Left lobe of liver (tissue), 2 donors: Measurements from ENCODE around the gene PARVA. TPM values are rescaled to one million over a fixed set of nuclear protein-coding genes. Genes with fewer than 3 reads are reported as not detected.
"Not testable (repeated sequence)": the region's sequence is repeated elsewhere in the genome, so short reads cannot be mapped to it uniquely, and the experiment has no call there.

Source experiments
- ATAC-seq: fragments of 200-7000 bp; cut with Tn5 transposase; one replicate; pipeline ENCODE4 v1.9.1; 2020; ENCODE audit warnings: mild to moderate bottlenecking, moderate library complexity
- DNase-seq: peaks from one replicate; pipeline ENCODE4 v3.0.0-alpha.2; 2020; ENCODE audit warnings: low spot score
- total RNA-seq: library from RNA; stranded (reverse); gene quantifications from one replicate; pipeline ENCODE4 v1.2.1, GENCODE V29; 2021
- donor health status: DM: no; HTN: no; CAD: no; lungs with moderate emphysema.
- donor health status: DM: no; HTN: yes; CAD: no.

The PARVA gene
- total RNA-seq, 1 donor from 2014 or later = 22.4 TPM

DNA sequence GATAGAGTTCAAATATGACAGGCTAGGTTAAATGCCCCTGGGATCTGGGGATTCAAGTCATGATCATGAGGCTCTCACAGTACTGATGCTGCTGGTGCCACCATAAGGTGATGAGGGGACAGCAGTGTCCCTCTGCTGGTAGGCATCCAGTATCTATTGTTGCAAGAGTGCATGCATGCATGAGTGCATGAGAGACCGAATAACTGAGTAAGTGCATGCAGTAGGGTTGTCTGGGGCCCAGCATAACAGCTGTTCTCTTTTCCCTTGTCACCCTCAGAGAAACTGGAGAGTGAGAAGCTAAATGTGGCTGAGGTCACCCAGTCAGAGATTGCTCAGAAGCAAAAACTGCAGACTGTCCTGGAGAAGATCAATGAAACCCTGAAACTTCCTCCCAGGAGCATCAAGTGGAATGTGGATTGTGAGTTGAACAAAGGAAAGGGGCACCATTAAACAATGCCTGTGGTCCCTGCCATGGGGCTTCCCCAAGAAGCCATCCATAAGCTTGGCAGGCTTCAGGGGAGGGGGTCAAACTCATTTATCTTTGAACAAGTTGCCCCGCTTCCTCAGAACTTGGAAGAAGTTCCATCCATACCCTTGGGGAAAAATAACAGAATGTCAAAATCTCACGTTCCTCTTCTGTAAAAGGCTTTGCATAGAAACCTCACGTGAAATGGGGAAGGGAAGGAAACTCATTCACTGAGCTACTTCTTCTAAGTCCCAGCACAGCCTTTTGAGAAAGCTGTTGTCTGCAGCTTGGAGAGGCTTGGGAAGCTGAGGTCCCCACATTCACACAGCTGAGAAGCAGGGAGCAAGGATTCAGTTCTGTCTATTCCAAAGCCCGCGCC, 119.0 kb downstream of the PARVA start:
- DNase-seq = no peak
- peak; percentile 63 for ATAC-seq

DNA sequence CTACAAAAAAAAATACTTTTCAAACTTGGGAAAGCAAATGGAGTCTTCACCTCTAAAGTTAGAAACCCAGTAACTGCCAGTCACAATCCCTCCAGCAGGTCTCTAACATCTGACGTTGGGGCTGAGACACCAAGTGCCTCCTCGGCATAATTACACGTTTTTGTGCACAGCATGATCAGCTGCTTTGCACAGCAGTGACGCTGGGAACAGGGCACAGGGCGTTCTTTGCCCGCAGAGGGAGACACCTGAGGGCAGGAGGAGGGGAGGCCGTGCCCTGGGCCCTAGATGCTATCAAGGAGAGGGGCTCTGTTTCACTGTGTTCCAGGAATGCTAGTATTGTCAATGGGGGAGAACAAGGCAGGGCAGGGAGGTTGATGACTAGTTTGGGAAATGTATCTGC, 120.1 kb downstream of the PARVA start:
- no peak for DNase-seq
- ATAC-seq = no peak

DNA sequence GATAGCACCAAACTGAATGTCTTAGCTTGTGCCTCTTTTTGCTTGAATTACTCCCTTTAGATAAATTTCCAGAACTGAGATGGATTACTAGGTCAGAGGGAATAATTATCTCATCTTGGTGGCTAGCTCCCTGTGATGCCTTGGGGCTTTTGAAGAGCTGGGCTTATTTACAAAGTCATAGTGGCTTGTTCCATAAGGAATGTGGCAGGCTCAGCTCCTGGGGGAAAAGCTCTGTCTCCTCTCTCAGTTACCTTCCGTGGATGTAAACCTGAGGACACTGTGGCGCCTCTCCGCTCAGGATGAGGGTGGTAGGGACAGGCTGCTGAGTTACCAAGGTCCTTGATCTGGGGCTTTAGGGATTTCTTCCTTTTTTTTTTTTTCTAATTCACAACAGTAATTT, 121.7 kb downstream of the PARVA start:
- DNase-seq = no peak
- no peak for ATAC-seq

DNA sequence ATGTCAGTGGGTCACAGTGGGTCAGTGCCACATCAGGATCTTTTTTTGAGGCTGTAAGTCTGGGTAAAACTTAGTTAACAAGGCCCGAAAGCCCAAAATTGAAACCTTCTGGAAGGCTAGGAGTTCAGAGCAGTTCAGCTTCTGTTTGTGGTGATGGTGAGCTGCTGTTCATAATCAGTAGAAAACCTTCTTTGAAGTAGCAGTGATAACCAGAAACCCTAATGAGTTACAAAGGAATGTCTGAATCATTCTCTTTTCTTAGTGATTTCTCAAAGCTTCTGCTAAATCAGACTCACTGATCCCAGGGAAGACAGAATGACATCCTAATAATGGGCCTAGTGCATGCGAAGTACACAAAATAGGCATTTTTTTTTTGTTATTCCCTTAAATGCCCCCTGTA, 124.7 kb downstream of the PARVA start:
- ATAC-seq (no peak), DNase-seq (no peak)

DNA sequence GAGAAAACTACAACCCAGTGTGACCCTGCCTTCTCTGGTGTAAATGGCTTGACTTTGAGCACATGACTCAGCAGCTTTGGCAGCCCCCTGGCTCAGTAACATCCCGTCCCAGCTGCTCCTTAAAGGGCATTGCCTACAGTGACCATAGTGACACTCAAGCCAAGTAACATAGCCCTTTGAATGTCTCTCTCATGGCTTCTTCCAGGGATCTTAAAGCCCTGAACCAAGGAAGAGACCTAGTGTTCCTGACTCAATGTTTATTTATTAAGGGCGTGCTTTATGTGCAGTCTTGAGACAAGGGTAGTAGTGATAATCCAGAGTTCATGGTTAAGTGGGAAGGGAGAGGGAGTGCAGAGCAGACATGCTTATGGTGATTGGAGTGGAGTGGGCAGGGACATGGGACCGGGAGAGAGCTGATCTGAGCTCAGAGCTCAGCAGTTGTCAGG, 125.7 kb downstream of the PARVA start:
- no peak for ATAC-seq
- no peak for DNase-seq

DNA sequence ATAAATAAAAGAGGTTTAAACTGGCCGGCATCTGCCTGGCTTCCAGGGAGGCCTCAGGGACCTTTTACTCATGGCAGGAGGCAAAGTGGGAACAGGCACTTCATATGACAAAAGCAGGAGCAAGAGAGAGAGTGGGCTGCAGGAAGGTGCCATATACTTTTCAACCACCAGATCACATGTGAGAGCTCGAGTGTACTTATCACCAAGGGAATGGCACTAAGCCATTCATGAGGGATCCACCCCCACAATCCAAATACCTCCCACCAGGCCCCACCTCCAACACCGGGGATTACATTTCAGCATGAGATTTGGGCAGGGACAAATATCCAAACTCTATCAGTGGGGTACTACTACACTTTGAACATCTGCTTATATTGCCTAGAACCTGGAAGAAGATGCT, 126.5 kb downstream of the PARVA start:
- ATAC-seq = no peak
- DNase-seq = no peak

DNA sequence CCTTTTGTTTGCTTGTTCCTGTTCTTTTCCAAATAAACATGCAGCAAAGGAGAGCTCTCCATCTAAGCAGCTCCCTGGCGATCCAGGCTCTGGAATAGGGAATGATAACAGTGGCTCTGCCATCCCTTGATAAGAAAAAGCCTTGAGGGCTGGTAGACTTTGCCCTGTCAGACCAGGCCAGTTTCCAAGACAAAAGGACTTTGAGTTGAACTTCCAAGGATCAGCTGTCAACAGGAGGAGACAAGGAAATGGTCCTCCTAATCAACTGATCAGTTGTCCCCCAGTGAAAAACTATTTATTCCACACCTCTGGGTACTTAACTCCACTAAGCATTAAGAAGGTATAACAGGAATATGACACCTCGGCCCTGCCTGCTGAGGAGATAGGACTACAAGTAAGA, 127.8 kb downstream of the PARVA start:
- ATAC-seq (peak; percentile 53), DNase-seq (no peak)

DNA sequence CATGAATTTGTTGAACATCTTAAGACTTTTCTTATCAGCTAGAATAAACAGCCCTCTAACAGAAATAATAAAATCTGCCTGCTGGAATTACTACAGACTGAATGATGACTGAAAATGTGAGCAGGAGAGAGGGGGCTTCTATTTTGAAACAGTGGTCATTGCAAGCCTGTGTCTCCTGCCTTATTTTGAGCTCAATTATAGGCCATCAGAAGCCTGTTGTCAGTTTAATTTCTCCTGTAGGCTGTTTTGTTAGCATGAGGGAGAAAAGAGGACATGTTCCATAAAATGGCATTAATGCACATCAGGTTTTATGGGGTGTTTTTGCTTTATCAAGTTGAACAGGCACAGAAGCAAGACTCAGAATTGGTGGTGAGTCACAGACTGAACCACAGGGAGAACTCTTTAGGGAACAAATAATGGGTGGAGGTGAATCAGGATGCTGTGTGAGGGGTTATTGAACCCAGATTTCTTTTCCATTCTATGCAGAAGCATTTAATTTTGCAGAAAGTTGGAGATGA, 129.1 kb downstream of the PARVA start:
- DNase-seq (no peak), ATAC-seq (no peak)

DNA sequence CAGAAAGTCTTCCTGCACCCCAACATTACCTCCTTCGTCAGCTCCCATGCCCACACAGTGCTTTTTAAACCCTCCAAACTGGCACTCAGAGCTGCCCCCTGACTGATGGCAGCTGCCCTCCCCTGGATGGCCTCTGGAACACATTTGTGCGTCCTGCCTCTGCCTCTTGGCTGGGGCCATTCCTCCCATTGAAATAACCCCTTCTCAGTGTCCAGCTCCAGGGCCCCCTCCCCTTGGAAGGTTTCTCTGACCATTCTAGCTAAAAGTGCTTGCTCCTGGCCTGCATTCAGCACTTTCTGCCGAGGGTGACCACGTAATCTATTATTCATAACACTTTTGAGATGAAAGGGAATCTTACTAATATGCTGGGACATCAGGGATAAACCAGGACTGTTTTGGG, 130.0 kb downstream of the PARVA start:
- DNase-seq = no peak

DNA sequence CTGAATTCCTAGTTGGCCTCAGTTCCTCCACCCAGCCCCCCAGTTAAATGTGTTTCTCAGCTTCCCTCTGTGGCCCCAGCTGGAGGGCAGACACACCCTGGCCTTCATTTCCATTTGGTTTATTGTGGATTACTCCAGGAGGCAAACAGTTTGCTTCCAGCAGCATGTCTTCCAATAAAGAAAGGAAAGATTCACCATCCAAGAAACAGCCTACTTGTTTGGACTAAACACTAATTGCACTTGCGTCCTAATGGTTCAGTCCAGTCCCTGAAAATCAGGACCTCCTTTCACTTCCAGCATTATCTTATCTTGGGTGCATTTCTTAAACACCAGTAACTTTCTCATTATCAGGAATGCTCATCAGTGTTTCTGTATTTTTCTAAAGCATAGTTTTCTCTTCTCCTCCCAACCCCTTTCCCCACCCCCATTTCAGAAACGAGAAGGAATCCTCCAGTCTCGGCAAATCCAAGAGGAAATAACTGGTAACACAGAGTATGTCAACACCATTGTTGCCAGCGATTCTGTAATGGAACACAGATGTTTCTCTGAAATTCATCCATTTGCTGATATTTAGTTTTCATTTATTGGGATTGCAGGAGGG, 130.9 kb downstream of the PARVA start:
- no peak for DNase-seq
- no peak for ATAC-seq

More for the DNA sequence above, 130.0 kb downstream of the PARVA start:
- ATAC-seq = no peak

DNA sequence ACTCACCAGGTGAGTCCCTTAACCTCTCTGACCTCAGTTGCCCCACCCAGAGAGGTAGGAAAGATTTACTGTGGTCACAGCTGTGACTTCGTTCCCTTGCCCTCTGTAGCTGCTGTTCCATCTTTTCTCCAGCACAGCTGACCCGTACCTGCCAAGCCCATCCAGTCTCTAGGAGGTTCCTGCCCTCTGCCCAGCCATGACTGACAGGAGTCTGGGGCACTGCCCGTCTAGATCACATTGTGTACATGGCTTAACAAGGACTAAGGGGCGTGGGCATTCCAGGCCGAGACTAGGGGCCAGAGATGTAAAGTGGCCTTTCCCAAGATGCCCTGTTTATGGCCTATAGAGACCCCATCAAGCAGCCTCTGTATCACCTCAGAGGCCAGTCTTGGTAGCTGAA, 132.0 kb downstream of the PARVA start:
- no peak for ATAC-seq
- DNase-seq = no peak

DNA sequence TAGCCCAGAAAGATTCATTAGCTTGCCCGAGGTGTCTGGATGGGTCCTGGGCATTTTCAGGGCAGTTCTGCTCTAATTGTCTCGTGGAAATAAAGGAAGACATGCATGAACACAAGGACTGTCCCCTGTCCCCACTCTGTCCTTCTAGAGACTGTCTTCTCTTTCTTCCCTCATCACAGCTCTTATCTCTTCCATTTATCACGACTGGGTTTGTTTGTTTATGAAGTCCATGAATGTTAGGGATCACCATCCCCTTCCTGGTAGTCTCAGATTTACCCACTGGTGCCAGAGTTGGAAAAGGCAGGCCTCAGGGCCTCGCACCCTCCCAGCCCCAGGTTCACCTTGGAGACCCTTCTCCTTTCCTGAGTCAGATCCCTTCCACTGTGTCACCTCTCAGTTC, 134.8 kb downstream of the PARVA start:
- ATAC-seq (no peak), DNase-seq (no peak)

DNA sequence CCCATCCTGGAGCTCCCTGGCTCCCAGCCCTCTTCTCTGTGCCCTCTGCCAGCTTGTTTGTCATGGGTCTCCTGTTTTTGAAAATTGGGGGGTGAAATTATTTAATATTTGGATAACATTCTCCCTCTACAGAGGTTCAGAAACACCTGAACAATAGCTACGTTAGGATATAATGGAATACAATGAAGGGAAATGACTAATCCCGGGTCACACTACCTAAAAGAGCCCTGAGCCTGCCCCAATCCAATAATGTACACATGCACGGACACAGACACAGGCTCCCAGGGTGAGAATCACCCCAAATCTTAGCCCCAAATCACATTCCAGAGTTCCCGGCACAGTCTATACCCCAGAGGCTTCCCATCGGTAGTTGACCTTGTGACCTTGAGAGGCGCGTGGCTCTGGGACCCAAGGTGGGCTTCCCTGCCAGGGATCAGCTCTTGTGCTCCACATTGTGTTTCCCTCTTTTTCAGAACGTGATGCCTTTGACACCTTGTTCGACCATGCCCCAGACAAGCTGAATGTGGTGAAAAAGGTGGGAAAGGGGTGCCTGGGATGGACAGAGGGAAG, 135.5 kb downstream of the PARVA start:
- DNase-seq = no peak
- ATAC-seq = no peak

DNA sequence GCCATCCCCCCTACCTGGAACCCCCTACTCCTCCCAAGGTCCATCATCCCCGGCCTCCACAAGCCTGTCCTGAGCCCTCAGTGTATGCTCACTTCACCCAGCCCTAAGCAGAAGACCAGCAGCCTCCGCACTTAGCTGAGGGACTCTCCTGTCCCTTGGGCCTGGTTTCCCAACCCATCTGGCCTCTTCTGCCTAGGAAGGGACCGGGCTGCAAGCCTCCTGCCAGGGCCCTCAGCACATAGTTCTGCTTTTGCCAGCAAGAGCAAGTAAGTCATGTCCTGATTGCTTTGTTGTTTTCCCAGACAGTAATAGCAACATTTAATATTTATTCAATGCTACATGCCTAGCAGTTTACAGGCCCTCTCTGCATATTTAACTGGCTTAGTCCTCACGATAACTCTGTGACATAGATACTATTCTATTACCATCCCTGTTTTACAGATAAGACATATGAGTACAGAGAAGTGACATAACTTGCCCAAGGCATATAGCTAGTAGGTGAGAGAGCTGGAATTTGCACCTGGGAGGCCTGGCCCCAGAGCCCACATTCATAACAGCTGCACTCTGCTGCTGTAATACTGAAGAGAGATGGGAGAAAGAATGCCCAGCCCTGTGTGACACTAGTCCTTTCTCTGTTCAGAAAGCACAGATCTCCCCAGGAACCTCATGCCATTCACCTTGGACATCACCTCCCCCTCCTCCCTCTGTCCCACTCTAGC, 139.2 kb downstream of the PARVA start:
- ATAC-seq (no peak), DNase-seq (no peak)

DNA sequence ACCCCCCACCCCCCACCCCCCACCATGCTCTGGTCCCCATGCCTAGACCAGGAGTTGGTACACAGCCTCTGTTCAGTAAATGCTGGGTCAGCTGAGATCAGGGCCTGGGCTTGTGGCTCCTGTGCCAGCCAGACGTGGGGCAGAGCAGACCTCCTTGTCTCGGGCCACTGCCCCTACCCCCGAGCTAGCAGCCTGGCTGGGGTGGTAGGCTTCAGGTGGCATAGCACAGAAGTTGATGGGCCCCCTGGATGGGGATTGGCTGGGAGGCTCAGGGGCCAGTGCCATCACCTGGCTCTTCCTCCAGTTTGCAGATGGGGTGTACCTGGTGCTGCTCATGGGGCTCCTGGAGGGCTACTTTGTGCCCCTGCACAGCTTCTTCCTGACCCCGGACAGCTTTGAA, 139.9 kb downstream of the PARVA start:
- DNase-seq = no peak
- no peak for ATAC-seq

DNA sequence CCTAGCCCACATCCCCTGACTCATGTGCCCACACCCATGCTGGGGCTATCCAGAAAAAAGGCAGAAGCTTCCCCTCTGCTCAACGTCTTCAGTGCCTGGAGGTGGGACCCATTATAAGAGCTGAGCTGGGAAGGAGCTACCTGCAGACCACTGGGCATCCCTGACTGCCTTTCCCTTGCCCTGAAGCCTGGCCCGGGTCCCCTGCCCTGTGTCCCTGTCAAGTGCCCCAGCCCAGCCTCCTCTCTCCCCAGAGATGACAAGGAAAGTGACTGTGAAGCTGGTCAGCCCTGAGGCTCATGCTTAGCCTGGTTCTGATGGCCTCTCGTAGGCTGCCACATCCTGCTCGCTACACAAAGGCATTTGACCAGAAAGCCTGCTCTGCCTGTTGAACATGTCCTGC, 140.4 kb downstream of the PARVA start:
- no peak for ATAC-seq
- DNase-seq = no peak

DNA sequence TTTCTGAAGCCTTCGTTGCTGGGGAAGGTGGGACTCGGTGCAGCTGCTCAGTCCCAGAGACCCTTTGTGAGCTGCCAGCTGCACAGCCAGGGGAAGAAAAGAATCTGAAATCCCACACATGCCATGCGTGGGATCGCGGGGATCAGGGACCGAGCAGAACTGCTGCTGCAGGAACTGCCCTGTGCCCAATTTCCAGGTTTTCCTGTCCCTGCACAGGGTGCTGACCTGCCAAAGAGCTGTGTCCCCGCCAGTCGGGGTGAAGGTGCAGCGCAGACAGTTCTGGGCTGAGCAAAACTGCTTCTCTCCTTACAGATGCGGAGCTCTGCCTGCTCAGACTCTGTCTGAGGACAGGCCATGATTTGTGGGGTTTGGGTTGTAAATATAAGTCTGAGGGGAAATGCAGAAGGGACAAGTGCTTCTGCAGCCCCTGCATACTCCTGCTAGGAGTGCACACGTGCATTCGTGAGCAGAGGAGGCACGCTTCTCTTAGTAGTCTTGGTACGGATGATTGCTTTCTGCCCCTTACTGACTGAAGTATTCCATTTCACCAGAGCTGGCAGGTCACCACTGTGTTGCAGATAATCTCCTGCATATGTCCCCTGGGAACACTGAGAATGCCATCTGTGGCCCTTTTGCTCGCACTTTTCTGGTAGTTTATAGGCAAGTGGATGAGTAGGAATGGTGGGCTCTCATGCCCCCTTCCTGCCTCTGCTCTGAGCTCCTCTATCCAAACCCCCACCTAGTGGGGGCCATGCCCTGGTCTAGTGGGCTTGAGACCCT, 141.4 kb downstream of the PARVA start:
- no peak for ATAC-seq
- DNase-seq = no peak

DNA sequence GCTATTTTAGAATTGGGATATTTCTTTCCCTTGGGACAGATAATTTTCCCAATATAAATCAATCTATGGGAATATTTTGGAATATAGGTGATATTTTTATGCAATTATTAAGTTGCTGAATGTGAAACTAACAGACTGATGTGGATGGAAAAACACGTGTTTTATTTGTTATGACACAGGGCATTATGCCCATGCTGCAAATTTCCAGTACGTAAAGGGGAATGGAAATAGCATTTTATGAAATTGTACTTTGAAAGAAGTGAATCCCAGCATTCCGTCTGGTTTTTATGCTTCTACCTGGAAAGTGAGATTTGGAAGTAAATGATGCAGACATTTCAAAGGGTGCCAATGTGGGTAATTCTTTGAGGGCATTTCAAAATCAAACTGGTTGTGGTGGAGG, 142.7 kb downstream of the PARVA start:
- ATAC-seq = no peak
- DNase-seq = no peak

DNA sequence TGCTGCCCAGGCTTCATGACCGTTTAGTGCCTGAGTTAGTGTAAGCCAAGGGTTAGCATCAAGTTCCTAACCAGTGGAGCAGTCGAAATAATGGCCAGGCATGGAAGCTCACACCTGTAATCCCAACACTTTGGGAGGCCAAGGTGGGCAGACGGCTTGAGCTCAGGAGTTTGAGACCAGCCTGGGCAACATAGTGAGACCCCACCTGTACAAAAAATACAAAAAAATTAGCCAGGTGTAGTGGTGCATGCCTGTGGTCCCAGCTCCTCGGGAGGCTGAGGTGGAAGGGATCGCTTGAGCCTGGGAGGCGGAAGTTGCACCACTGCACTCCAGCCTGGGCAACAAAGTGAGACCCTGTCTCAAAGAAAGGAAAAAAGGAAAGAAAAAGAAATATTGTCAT, 143.2 kb downstream of the PARVA start:
- ATAC-seq, DNase-seq: not testable (repeated sequence)

DNA sequence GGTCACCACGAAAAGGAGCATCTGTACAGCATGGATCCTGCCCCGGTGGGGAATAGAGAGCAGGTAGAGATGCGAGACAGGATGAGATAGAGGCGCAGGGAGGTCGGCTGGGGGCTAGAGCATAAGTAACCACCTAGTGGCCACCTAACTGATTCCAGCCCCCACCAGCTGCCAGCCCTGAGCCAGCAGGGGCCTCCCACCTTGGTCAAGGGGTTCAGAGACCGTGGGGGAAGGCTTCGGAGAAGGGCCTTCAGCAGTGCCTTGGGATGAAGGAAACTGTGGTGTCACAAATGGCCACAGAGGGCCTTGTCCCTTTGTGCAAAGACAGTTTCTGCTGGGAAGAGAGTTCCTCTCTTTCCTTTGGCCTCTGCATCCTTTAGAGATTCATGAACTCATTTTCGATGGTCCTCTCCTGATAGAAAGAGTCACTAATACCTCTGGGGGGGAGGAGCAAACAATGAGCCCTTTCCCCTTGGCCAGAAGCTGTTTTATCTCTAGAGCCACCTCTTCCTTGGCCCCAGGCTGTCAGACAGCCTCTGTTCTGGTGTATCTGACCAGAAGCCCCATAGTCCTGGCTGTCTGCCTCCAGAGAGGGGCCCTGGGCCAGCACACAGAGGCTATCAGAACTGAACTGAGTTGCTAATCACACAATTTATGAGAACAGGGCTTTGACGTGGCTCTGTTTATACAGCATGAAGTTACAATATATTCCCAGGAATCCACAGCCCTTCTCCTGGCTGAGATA, 146.0 kb downstream of the PARVA start:
- ATAC-seq = no peak
- no peak for DNase-seq
